Pancreas (tissue), 10 donors: ENCODE results near the gene OTOG. TPM values are rescaled to one million over a fixed set of nuclear protein-coding genes. Genes with fewer than 3 reads are reported as not detected.

Experiments used
- ATAC-seq, 4 donors: fragments of 200-7000 bp; cut with Tn5 transposase; one replicate each; pipeline versions ENCODE4 v1.8.0 to v1.9.1; 2020; ENCODE audit warnings: mild to moderate bottlenecking in 4 of 4, moderate library complexity in 4 of 4
- DNase-seq, 6 donors: peaks; one replicate each; pipeline ENCODE4 v3.0.0-alpha.2; 2020
- FAIRE-seq: peaks from 2 replicates; lab custom pipeline; 2012; peaks lifted over from hg19 to GRCh38; lab: Jason Lieb, UNC
- H3K27ac ChIP-seq, 4 donors: fragments of 200-600 bp; sonication (generic); 1 replicate in 3 of 4; 2 replicates in 1 of 4; pipeline versions ENCODE4 v1.5.0 to v1.8.0; 2020
- H3K27me3 ChIP-seq, 4 donors: fragments of 200-600 bp; one replicate each; pipeline ENCODE4 v1.8.0; 2021
- H3K36me3 ChIP-seq, 3 donors: fragments of 200-600 bp; sonication (generic) in 1 of 3; one replicate each; pipeline versions ENCODE4 v1.5.0 to v1.8.0; 2020 to 2021
- H3K4me1 ChIP-seq, 3 donors: fragments of 200-600 bp; one replicate each; pipeline ENCODE4 v1.8.0; 2021
- H3K4me3 ChIP-seq, 4 donors: fragments of 200-600 bp; sonication (generic) in 2 of 4; one replicate each; pipeline versions ENCODE4 v1.5.0 to v1.8.0; 2020 to 2021
- H3K9me3 ChIP-seq, 4 donors: fragments of 200-600 bp; one replicate each; pipeline ENCODE4 v1.8.0; 2021
- CTCF ChIP-seq, 4 donors: fragments of 200-600 bp; sonication (generic) in 3 of 4; IDR thresholded peaks; one replicate each; pipeline versions ENCODE4 v1.5.0 to v1.8.0; 2021; ENCODE audit warnings: antibody characterized with exemption in 4 of 4
- WGBS, 2 donors: extraction: QIAGEN DNeasy Blood & Tissue Kit; methylation state at CpG; one replicate each; pipeline ENCODE4 v1.1.7; 2013; 5-methylcytosine and 5-hydroxymethylcytosine counted together
- intact Hi-C, 3 donors: fragments of 100-400 bp; cut with DNase I; formaldehyde crosslinking; loops; one replicate each; pipeline versions ENCODE4 v1.11.1 to v1.14.2; 2022
- polyA plus RNA-seq, 2 donors: library from polyadenylated mRNA; stranded (reverse); fragments of 200-250 nt; gene quantifications; one replicate each; pipeline ENCODE4 v1.2.3, GENCODE V29; 2013
- total RNA-seq, 6 donors: library from RNA; stranded (reverse); fragmentation: NEBNext Ultra II Directional in 4 of 6; extraction: Animal tissue kit (Norgen Biotek cat#: 25700) in 4 of 6; gene quantifications; one replicate each; pipeline versions ENCODE4 v1.2.1 to v1.2.4, GENCODE V29; 2021 to 2023
- donor health status: healthy with polysubstance abuse.
- donor health status: DM: no; HTN: no; CAD: no; lungs with moderate emphysema.
- donor health status: DM: no; HTN: no; CAD: no.
- donor health status: control.
- donor health status: control.
- donor health status: Bipolar disorder and iron deficiency.
- donor health status: DM: yes; HTN: yes; CAD: no.
- donor health status: DM: no; HTN: no; CAD: no.
- donor health status: DM: no; HTN: no; CAD: no.
- donor health status: DM: yes; HTN: yes; CAD: no.

The OTOG gene
- total and polyA plus RNA-seq, 8 donors, result not detected

- Histone ChIP-seq H3K4me1 (no peaks in the 10 kb centered on the region), H3K27me3 (no peaks in the 10 kb centered on the region), H3K9me3 (no peaks in the 10 kb centered on the region), H3K36me3 (no peaks in the 10 kb centered on the region), H3K27ac (no peak overlapping the region), H3K4me3 (no peak overlapping the region)
- FAIRE-seq, result no peak
- intact Hi-C loops, result no loop called here
- no peak for TF ChIP-seq CTCF (IDR thresholded peaks at IDR 0.05)
- no peak for ATAC-seq
- no peak for DNase-seq
- WGBS, 2 donors, result 86 to 90% methylated on average over 11 of the region's 11 CpGs
Observed at GRCh38 chr11:17633279-17633986, 86.4 kb downstream of the OTOG start.

- intact Hi-C loops, result no loop called here
- H3K27ac ChIP-seq, result no peak overlapping the region
- FAIRE-seq, result no peak
- no peaks in the 10 kb centered on the region for H3K36me3 ChIP-seq
- H3K27me3 ChIP-seq, result no peaks in the 10 kb centered on the region
- DNase-seq, result no peak
- no peak for ATAC-seq
- H3K9me3 ChIP-seq, result no peaks in the 10 kb centered on the region
- H3K4me1 ChIP-seq, result no peaks in the 10 kb centered on the region
- no peak overlapping the region for H3K4me3 ChIP-seq
- no peak for TF ChIP-seq CTCF (IDR thresholded peaks at IDR 0.05)
- 69 to 72% methylated on average over 14 of the region's 14 CpGs for WGBS, 2 donors
Observed at GRCh38 chr11:17633987-17634775, 87.1 kb downstream of the OTOG start.

GRCh38 chr11:17634776-17635550, 87.9 kb downstream of the OTOG start:
- H3K4me3 ChIP-seq, result no peak overlapping the region
- no peak for TF ChIP-seq CTCF (IDR thresholded peaks at IDR 0.05)
- no peaks in the 10 kb centered on the region for H3K27me3 ChIP-seq
- H3K27ac ChIP-seq, result no peak overlapping the region
- no peak for DNase-seq
- no peaks in the 10 kb centered on the region for H3K4me1 ChIP-seq
- H3K9me3 ChIP-seq, result no peaks in the 10 kb centered on the region
- no peak for FAIRE-seq
- WGBS, 2 donors, result 69 to 74% methylated on average over 23 to 25 of the region's 25 CpGs
- ATAC-seq, result no peak
- H3K36me3 ChIP-seq, result no peaks in the 10 kb centered on the region
- intact Hi-C loops, result no loop called here

- Histone ChIP-seq H3K4me3 (no peak overlapping the region), H3K27ac (no peak overlapping the region), H3K4me1 (no peaks in the 10 kb centered on the region), H3K27me3 (no peaks in the 10 kb centered on the region), H3K9me3 (no peaks in the 10 kb centered on the region), H3K36me3 (no peaks in the 10 kb centered on the region)
- ATAC-seq (no peak), DNase-seq (no peak), FAIRE-seq (no peak)
- intact Hi-C loops, result no loop called here
- TF ChIP-seq CTCF (IDR thresholded peaks at IDR 0.05), result no peak
- 65 to 67% methylated on average over 9 of the region's 9 CpGs for WGBS, 2 donors
Observed at GRCh38 chr11:17635551-17635938, 88.5 kb downstream of the OTOG start.
